SK-N-SH treated with all-trans-retinoic acid at 6 μM for 48 hours (cell line): ENCODE data around the gene CABP7.

ENCODE experiments used
- ARNTL ChIP-seq: fragments of 450-650 bp; formaldehyde crosslinking; IDR thresholded peaks from 2 replicates; pipeline ENCODE4 v1.5.0; 2020; ENCODE audit warnings: low read depth, mild to moderate bottlenecking, moderate library complexity, borderline replicate concordance
- BACH2 ChIP-seq: fragments of 250-450 bp; sonication (Bioruptor Pico); IDR thresholded peaks from 2 replicates; pipeline ENCODE4 v1.9.0; 2021; ENCODE audit warnings: mild to moderate bottlenecking, borderline replicate concordance
- PPARA ChIP-seq: fragments of 250-450 bp; sonication (Bioruptor Pico); IDR thresholded peaks from 2 replicates; pipeline ENCODE4 v1.5.0; 2020; ENCODE audit warnings: mild to moderate bottlenecking, borderline replicate concordance
- SNAI2 ChIP-seq: fragments of 250-450 bp; sonication (Bioruptor Pico); IDR thresholded peaks from 2 replicates; pipeline ENCODE4 v1.5.0; 2020; ENCODE audit warnings: mild to moderate bottlenecking, moderate library complexity
- ZC3H10 ChIP-seq: fragments of 250-450 bp; sonication (Bioruptor Pico); IDR thresholded peaks from 2 replicates; pipeline ENCODE4 v1.5.1; 2021; ENCODE audit warnings: mild to moderate bottlenecking, moderate library complexity
- ZFP3 ChIP-seq: fragments of 250-450 bp; sonication (Bioruptor Pico); IDR thresholded peaks from 2 replicates; pipeline ENCODE4 v1.5.0; 2020; ENCODE audit warnings: mild to moderate bottlenecking, moderate library complexity
- ZFP30 ChIP-seq: fragments of 450-650 bp; formaldehyde crosslinking; IDR thresholded peaks from 2 replicates; pipeline ENCODE4 v1.5.0; 2022; ENCODE audit warnings: mild to moderate bottlenecking, moderate library complexity
- ZNF70 ChIP-seq: fragments of 450-650 bp; formaldehyde crosslinking; IDR thresholded peaks from 2 replicates; pipeline ENCODE4 v1.5.0; 2020; ENCODE audit warnings: mild to moderate bottlenecking, moderate library complexity
- ZNF8 ChIP-seq: fragments of 450-650 bp; formaldehyde crosslinking; IDR thresholded peaks from 2 replicates; pipeline ENCODE4 v1.5.0; 2020; ENCODE audit warnings: mild to moderate bottlenecking, moderate library complexity
- TF ChIP-seq, protein P1 (sequence below): fragments of 250-450 bp; sonication (Bioruptor Pico); IDR thresholded peaks from 2 replicates; pipeline ENCODE4 v1.5.1; 2021; ENCODE audit warnings: mild to moderate bottlenecking, moderate library complexity
- TF ChIP-seq, protein P2 (sequence below): fragments of 250-450 bp; sonication (Bioruptor Pico); IDR thresholded peaks from 2 replicates; pipeline ENCODE4 v1.5.0; 2020; ENCODE audit warnings: mild to moderate bottlenecking, moderate library complexity
- TF ChIP-seq, protein P3 (sequence below): fragments of 250-450 bp; sonication (Bioruptor Pico); IDR thresholded peaks from 2 replicates; pipeline ENCODE4 v1.5.1; 2020; ENCODE audit warnings: low read depth, mild to moderate bottlenecking, moderate library complexity
- TF ChIP-seq, protein P4 (sequence below): fragments of 250-450 bp; sonication (Bioruptor Pico); IDR thresholded peaks from 2 replicates; pipeline ENCODE4 v1.8.0; 2020; ENCODE audit warnings: mild to moderate bottlenecking, moderate library complexity, borderline replicate concordance

DNA sequence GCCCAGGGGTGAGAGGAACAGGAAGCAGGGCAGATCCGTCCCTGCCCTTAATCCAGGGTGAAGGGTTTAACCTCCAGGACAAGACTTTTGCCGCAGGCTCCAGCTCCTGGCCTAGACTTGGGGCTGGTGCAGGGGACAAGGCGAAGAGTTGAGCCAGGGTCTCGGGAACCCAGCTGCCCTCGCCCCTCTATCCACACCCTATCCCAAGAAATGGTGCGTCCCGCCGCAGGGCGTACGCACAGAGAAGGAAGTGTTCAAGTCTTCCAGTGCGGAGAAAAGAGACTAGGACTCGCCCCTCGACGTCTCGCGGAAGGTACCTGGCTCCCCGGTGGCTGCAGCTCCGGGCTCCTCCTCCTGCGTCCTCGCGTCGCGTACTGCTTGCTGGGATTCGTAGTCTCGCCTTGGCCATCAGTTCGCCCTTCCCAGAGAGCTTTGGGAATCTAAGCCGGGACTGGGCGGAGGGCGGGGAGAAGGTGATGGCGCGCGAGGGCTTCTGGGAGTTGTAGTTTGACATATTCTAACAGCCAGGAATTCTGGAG, 46.9 kb downstream of the CABP7 start, which contains the start of gene ZMAT5:
- no peak for TF ChIP-seq ZFP3
- no peak for TF ChIP-seq ZC3H10 (CRISPR knock-in tag)
- TF ChIP-seq, protein P1, sequence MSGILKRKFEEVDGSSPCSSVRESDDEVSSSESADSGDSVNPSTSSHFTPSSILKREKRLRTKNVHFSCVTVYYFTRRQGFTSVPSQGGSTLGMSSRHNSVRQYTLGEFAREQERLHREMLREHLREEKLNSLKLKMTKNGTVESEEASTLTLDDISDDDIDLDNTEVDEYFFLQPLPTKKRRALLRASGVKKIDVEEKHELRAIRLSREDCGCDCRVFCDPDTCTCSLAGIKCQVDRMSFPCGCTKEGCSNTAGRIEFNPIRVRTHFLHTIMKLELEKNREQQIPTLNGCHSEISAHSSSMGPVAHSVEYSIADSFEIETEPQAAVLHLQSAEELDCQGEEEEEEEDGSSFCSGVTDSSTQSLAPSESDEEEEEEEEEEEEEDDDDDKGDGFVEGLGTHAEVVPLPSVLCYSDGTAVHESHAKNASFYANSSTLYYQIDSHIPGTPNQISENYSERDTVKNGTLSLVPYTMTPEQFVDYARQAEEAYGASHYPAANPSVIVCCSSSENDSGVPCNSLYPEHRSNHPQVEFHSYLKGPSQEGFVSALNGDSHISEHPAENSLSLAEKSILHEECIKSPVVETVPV (CRISPR knock-in tag): no peak
- no peak for TF ChIP-seq BACH2
- TF ChIP-seq, protein P2, sequence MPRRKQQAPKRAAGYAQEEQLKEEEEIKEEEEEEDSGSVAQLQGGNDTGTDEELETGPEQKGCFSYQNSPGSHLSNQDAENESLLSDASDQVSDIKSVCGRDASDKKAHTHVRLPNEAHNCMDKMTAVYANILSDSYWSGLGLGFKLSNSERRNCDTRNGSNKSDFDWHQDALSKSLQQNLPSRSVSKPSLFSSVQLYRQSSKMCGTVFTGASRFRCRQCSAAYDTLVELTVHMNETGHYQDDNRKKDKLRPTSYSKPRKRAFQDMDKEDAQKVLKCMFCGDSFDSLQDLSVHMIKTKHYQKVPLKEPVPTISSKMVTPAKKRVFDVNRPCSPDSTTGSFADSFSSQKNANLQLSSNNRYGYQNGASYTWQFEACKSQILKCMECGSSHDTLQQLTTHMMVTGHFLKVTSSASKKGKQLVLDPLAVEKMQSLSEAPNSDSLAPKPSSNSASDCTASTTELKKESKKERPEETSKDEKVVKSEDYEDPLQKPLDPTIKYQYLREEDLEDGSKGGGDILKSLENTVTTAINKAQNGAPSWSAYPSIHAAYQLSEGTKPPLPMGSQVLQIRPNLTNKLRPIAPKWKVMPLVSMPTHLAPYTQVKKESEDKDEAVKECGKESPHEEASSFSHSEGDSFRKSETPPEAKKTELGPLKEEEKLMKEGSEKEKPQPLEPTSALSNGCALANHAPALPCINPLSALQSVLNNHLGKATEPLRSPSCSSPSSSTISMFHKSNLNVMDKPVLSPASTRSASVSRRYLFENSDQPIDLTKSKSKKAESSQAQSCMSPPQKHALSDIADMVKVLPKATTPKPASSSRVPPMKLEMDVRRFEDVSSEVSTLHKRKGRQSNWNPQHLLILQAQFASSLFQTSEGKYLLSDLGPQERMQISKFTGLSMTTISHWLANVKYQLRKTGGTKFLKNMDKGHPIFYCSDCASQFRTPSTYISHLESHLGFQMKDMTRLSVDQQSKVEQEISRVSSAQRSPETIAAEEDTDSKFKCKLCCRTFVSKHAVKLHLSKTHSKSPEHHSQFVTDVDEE (CRISPR knock-in tag): no peak
- TF ChIP-seq PPARA: no peak
- TF ChIP-seq, protein P3, sequence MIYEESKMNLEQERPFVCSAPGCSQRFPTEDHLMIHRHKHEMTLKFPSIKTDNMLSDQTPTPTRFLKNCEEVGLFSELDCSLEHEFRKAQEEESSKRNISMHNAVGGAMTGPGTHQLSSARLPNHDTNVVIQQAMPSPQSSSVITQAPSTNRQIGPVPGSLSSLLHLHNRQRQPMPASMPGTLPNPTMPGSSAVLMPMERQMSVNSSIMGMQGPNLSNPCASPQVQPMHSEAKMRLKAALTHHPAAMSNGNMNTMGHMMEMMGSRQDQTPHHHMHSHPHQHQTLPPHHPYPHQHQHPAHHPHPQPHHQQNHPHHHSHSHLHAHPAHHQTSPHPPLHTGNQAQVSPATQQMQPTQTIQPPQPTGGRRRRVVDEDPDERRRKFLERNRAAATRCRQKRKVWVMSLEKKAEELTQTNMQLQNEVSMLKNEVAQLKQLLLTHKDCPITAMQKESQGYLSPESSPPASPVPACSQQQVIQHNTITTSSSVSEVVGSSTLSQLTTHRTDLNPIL (CRISPR knock-in tag): no peak
- no peak for TF ChIP-seq SNAI2 (CRISPR knock-in tag)
- TF ChIP-seq, protein P4, sequence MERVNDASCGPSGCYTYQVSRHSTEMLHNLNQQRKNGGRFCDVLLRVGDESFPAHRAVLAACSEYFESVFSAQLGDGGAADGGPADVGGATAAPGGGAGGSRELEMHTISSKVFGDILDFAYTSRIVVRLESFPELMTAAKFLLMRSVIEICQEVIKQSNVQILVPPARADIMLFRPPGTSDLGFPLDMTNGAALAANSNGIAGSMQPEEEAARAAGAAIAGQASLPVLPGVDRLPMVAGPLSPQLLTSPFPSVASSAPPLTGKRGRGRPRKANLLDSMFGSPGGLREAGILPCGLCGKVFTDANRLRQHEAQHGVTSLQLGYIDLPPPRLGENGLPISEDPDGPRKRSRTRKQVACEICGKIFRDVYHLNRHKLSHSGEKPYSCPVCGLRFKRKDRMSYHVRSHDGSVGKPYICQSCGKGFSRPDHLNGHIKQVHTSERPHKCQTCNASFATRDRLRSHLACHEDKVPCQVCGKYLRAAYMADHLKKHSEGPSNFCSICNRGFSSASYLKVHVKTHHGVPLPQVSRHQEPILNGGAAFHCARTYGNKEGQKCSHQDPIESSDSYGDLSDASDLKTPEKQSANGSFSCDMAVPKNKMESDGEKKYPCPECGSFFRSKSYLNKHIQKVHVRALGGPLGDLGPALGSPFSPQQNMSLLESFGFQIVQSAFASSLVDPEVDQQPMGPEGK (CRISPR knock-in tag): no peak
- TF ChIP-seq ZFP30 (CRISPR knock-in tag): no peak
- no peak for TF ChIP-seq ZNF8
- no peak for TF ChIP-seq ZNF70 (CRISPR knock-in tag)
- no peak for TF ChIP-seq ARNTL (CRISPR knock-in tag)
